Sigmoid colon (tissue), 4 donors: ENCODE results near the gene ABCA9.

Experiments
- POLR2A ChIP-seq, 2 donors: fragments of 450-650 bp; IDR thresholded peaks; one replicate each; pipeline ENCODE4 v1.6.1; 2016; ENCODE audit warnings: antibody characterized with exemption in 2 of 2, mild to moderate bottlenecking in 2 of 2, moderate library complexity in 2 of 2
- POLR2AphosphoS5 ChIP-seq, 4 donors: sonication (generic); formaldehyde crosslinking; IDR thresholded peaks; one replicate each; pipeline ENCODE4 v1.6.1; 2017; ENCODE audit warnings: antibody characterized with exemption in 4 of 4

GRCh38 chr17:68987966-68988365, 72.8 kb downstream of the ABCA9 start:
- no peak for TF ChIP-seq POLR2AphosphoS5 (IDR thresholded peaks at IDR 0.05)
- no peak for TF ChIP-seq POLR2A (IDR thresholded peaks at IDR 0.05)
